NCI-H1694 (cell line): ENCODE measurements around the gene THOC1.

ENCODE experiments used
- DNase-seq: peaks from one replicate; lab custom pipeline; 2025; lab: John Stamatoyannopoulos, UW

Gene THOC1

GRCh38 chr18:275486-275885, 7.6 kb upstream of the THOC1 start:
- DNase-seq: no peak

GRCh38 chr18:274313-274712, 6.5 kb upstream of the THOC1 start:
- no peak for DNase-seq

GRCh38 chr18:273525-273924, 5.7 kb upstream of the THOC1 start:
- no peak for DNase-seq

- DNase-seq: no peak
Measured at GRCh38 chr18:272650-273049, 4.8 kb upstream of the THOC1 start.

GRCh38 chr18:269480-270095, 1.7 kb upstream of the THOC1 start:
- DNase-seq: no peak

GRCh38 chr18:267380-267687, 513 bp downstream of the THOC1 start:
- DNase-seq: no peak

- DNase-seq: no peak
Measured at GRCh38 chr18:261398-262073, 6.3 kb downstream of the THOC1 start.

- DNase-seq: no peak
Measured at GRCh38 chr18:260547-260946, 7.3 kb downstream of the THOC1 start.

- DNase-seq: no peak
Measured at GRCh38 chr18:255171-255570, 12.7 kb downstream of the THOC1 start.

GRCh38 chr18:253121-253520, 14.7 kb downstream of the THOC1 start:
- no peak for DNase-seq

- peak; percentile 69 for DNase-seq
Measured at GRCh38 chr18:251572-251971, 16.3 kb downstream of the THOC1 start.

GRCh38 chr18:250685-251084, 17.2 kb downstream of the THOC1 start:
- DNase-seq: peak; percentile 83

- DNase-seq: no peak
Measured at GRCh38 chr18:248053-248452, 19.8 kb downstream of the THOC1 start.

GRCh38 chr18:245282-245847, 22.5 kb downstream of the THOC1 start:
- DNase-seq: no peak

- DNase-seq: no peak
Measured at GRCh38 chr18:240175-240574, 27.7 kb downstream of the THOC1 start.

- no peak for DNase-seq
Measured at GRCh38 chr18:231563-231962, 36.3 kb downstream of the THOC1 start.

- DNase-seq: no peak
Measured at GRCh38 chr18:228586-228985, 39.3 kb downstream of the THOC1 start.

- no peak for DNase-seq
Measured at GRCh38 chr18:227902-228301, 39.9 kb downstream of the THOC1 start.

GRCh38 chr18:227374-227773, 40.5 kb downstream of the THOC1 start:
- no peak for DNase-seq

- DNase-seq: no peak
Measured at GRCh38 chr18:225745-226144, 42.1 kb downstream of the THOC1 start.

- DNase-seq: no peak
Measured at GRCh38 chr18:220708-221107, 47.1 kb downstream of the THOC1 start.

GRCh38 chr18:217532-218336, 50.1 kb downstream of the THOC1 start:
- DNase-seq: no peak

- no peak for DNase-seq
Measured at GRCh38 chr18:215448-216010, 52.3 kb downstream of the THOC1 start.
